Left renal cortex interstitium (tissue), 4 donors: ENCODE measurements around the gene OTOF. TPM values are rescaled to one million over a fixed set of nuclear protein-coding genes. Genes with fewer than 3 reads are reported as not detected.

Source experiments
- DNase-seq, 4 donors: peaks; one replicate each; pipeline ENCODE4 v3.0.0-alpha.2; 2013; ENCODE audit warnings: low read depth in 4 of 4, low spot score in 2 of 4, missing footprints in 1 of 4
- polyA plus RNA-seq, 4 donors: library from polyadenylated mRNA; unstranded; fragments of 120-200 nt; gene quantifications; one replicate each; pipeline ENCODE4 v1.2.1, GENCODE V29; 2013; ENCODE audit not compliant: insufficient read length in 4 of 4

The OTOF gene
- polyA plus RNA-seq, 4 donors: 0.10 to 0.24 (median 0.20) TPM

DNA sequence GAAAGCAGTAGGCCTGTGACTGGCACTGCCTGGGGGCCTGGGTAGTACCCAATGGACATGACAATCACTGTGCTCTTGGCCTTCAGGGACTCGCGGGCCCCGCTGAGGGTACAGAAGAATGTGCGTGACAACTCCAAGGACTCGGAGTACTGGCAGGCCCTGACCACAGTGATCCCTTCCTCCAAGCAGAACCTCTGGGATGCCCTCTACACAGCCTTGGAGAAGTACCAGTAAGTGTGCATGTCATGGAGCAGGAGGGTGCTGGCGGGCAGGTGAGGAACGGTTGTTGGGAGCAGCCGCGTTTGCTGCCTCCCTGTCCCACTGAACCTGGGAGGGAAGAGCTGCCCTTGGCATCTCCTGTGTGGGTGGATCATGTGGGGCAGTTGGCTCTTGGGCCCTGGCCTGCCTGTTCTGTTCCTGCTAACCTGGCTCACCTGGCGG is 23.3 kb downstream of the OTOF start:
- no peak for DNase-seq

DNA sequence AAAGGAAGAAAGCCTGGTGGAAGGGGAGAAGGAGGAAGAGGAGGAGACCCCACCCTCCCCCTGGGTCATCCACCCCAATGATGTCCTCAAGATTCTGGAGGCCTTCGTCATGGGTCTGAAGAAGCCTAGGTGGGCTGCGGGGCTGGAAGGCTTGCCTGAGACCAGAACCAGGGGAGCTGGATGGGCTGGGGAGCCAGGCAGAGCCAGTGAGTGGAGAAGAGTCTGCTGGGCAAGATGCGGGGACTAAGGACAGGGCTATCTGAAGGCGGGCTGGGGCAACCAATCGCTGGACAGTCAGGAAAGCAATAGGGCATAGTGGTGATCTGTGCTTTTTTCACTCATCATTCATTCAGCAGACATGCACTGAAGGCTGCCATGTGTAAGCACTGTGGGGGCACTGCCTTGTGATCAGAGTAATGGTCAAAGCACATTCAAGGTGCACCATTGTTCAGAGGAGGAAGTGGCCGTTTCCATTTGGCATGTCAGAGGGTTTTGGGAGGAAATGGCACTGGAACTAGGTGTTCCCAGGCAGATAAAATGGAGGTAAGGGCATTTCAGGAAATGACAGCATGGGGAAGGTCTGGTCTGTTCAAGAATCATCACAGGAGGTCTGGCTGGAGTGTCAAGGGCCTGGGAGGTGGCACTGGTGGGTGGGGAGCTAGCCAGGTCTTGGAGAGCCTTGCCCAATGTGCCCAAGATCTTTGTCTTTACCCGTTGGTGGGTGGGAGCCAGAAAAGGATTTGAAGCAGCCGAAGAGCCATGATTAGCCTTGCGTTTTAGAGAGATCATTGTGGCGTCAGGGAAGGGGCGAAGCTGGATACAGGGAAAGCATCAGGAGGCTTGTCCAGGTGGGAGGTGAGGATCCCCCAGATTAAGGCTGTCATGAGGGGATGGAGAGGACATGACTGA is 24.2 kb downstream of the OTOF start:
- DNase-seq: no peak

DNA sequence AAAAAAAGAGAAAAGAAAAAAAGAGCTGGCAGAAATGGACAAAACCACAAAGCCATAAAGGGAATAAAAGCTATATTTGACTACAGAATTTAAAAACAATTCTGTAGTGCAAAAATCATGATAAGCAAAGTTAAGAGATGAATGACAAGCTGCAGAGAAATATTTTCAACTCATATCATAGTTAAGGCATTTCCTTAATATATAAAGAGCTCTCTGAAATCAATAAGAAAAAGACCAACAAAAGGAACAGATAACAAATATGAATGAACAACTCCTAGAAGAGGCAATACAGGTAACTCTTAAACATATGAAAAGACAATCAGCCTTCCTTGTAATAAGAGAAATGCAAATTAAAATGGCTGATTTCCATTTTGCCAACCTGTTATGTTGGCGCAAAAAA is 26.2 kb downstream of the OTOF start:
- DNase-seq: no peak

DNA sequence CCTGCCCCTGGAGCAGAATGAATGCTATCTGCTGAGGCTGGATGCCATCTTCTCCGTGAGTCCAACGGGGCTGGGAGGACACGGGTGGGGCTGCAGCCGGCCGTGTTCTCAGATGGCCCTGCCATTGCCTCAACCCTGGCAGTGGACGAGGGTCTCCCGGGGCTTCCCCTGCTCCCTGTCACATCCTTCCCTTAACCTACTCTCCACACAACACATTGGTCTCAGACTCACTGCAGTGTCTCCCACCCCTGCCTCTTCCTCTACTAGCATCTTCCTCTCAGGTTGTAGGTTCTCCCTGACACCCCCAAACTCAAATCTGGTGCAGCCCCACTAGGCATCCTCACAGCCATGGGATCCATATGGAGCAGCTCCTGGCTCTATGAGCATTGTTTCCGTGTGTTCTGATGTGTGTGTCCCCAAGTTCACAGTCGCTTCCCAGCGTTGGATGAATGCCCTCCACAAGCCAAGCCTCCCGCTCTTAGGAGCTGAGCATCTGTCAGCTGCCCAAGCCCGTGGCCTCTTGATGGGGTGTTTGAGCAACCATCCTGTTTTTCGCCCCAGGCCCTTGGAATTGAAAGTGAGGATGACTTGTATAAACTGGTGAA is 27.8 kb downstream of the OTOF start:
- no peak for DNase-seq

DNA sequence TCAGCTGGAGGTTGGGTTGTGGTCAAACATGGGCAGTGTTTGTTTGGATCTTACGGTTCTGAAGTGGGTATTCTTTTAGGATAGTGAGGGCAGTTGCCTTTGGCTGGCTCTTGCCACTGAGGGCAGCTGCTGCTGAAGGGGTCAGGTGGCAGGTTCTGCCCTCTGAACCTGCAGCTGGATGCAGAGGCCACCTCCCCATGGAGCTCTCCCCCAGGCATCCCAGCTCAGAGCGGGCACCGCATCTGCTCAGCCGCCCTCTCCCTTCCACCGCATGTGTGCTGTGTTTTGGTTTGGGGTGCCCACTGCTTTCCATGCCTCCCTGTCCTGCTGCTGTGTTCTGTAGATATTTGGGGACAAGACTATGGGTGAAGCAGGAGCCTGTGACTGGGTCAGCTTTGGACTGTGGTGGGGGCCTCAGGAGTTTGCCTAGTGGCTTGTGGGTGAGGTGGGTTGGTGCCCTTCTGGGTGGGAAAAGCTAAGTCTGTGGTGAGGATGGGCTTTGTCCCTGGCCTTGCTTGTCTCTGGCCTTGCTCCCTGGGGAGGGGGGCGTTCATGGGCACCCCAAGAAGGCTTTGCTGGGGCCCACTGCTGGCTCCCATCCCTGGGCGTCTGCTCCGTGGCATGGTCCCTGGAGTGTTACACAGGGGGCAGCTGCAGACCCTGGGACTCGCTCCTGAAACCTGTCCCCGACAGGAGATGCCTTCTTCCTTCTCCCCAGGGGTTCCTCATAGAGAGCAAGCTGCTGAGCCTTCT is 28.5 kb downstream of the OTOF start:
- no peak for DNase-seq

DNA sequence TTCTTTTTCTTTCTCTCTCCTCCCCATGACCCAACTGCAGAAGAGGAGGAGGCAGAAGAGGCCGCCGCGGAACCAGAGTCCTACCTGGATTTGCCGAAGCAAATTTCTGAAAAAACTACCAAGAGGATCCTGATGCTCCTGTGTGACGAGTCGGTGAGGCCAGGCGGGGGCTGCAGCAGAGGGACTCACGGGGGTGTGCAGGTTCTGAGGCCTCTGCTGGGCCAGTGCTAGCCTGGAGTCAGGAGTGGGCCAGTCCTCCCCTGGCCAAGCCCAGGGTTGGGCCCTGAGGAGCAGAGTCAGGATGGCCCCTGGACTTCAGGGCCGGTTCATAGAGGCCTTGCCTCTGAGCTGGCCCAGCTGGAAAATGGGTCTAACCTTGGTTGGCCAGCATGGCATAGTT is 29.3 kb downstream of the OTOF start:
- no peak for DNase-seq

DNA sequence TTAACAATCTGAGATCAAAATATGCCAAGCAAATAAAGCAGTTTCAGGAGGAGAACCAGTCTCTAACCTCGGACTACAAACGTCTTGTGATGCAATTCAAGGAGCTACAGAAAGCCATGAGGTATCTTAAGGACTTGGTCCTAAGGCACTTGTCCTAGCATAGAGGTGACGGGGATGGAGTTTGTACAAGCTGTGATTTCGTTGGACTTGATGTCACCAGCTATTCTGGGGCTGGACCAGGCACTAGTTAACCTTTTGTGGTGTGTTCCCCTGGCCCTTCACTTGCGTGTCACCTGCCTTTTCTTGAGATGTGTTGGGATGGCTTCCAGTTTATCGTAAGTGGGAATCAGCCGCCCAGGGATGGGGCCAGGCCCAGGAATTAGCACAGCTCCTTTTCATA is 33.7 kb downstream of the OTOF start:
- no peak for DNase-seq

DNA sequence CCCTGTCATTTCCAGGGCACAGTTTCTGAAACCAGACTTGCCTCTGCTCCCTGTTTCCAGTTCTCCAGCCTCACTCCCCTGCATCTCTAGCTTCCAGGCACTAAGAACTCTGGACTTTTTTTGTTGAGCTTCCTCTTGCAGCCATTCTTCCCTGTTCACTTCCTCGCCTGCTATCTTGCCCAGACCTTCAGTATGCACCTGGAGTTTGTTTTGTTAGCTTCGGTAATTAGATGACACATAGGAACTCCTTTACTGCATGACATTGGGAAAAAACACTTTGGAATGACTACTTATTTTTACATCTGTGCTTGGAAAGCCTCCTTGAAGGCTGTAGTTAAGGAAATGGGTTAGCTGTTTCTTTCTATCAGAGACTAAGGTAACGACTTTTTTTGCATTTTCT is 35.2 kb downstream of the OTOF start:
- DNase-seq: no peak

DNA sequence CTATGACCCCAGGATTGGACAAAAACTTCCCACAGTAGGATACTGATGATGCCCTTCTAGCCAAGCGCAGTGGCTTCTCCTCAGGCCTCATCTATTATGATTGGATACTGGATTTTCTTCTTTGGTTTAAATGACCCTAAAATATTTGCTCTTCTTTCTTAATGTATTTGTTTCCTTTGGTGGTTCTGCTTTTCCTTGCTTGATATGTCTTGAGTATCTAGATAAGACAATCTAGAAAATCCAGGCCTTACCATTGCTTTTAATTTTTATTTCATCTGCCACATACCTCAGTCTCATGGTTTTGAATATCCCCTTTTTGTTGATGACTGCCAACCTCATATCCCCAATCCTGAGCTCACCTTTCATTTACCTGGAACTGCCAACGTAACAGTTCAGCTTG is 35.6 kb downstream of the OTOF start:
- no peak for DNase-seq

DNA sequence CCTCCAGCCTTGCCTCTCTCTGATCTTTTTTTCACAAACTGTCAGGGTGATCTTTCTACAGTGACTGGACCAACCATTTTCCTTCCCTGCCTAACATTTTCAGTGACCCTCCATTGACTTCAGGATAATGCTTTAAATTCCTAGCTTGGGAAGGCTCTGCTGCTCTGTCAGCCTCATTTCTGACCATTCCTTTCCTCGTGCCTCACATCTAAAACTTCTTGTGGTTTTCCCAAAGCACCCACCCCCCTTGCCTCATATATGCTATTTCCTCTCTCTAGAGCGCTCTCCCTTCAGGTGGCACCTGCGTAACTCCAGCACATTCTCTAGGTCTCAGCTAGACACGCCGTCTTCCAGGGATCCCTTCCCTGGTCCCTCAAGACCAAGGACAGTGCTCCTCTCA is 39.0 kb downstream of the OTOF start:
- no peak for DNase-seq

DNA sequence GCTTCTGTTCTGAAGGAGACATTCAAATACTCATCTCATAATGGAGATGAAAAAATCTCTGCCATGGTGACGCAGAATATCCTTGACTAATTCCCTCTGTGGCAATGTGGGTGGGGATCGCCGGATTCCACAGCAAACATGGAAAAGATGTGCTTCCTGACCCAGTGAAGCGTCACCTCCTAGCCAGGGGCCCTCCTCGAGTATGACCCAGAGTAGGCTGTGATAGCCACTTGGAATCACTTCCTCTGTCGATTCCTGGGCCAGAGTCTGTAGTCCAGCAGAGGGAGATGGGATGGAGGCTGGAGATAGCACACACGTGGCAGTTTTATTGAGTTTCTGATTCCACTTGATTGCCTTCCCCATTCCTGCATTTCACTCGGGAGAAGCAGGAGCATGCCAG is 39.4 kb downstream of the OTOF start:
- no peak for DNase-seq

DNA sequence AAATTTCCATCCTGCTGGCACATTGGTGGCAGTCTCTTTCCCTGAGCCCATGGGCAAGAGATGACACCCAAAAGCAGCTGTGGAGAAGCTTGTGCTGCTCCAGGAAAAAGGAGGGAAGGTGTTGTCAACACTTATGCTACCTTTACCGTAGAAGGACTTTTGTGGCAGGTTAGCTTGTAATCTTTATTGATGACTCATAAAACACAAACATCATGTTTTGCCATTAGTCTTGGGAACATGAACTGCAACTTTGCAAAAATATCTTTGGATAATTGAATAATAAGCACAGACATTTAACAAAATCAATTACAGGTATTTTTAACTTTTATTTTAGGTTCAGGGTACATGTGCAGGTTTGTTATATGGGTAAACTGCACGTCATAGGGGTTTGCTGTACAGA is 42.8 kb downstream of the OTOF start:
- no peak for DNase-seq

DNA sequence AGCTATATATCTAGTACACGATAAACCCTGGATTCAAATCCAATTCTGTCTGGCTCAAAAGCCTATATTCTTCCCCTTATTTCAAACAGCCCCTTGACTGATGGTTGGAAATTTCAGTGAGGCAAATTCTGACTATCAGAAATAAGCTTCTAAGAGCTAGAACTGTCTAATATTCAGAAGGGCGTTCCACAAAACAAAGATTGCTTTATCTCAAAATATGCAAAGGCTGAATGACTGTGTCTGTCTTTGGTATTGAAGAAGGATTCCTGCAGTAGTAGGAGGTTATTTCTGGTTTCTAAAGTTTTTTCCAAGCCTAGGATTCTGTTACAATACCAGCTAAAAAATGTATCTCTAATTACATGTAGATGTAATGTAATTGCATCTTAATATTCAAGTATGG is 45.1 kb downstream of the OTOF start:
- DNase-seq: no peak

DNA sequence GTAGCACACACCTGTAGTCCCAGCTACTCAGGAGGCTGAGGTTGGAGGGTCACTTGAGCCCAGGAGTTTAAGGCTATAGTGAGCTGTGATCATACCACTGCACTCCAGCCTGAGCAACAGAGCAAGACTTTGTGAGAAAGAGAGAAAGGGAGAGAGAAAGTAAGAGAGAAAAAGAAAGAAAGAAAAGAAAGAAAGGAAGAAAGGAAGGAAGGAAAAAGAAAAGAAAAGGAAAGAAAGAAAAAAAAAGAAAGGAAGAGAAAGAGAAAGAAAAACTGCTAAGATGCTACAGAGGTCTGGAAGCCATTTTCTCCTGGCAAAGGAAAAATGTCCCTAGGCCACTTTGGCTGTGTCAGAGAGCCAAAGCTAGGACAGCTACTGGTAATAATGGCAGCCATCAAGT is 45.6 kb downstream of the OTOF start:
- no peak for DNase-seq

DNA sequence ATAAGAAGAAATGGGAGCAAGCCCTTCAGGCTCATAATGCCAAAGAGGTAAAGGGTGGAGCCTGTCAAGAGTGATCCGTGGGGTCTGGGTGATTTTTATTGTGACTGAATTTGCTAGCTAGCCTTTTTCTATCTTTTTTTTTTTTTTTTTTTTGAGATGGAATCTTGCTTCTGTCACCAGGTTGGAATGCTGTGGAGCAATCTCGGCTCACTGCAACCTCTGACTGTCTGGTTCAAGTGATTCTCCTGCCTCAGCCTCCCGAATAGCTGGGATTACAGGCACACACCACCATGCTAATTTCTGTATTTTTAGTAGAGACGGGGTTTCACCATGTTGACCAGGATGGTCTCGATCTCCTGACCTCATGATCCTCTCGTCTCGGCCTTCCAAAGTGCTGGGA is 47.1 kb downstream of the OTOF start:
- no peak for DNase-seq

DNA sequence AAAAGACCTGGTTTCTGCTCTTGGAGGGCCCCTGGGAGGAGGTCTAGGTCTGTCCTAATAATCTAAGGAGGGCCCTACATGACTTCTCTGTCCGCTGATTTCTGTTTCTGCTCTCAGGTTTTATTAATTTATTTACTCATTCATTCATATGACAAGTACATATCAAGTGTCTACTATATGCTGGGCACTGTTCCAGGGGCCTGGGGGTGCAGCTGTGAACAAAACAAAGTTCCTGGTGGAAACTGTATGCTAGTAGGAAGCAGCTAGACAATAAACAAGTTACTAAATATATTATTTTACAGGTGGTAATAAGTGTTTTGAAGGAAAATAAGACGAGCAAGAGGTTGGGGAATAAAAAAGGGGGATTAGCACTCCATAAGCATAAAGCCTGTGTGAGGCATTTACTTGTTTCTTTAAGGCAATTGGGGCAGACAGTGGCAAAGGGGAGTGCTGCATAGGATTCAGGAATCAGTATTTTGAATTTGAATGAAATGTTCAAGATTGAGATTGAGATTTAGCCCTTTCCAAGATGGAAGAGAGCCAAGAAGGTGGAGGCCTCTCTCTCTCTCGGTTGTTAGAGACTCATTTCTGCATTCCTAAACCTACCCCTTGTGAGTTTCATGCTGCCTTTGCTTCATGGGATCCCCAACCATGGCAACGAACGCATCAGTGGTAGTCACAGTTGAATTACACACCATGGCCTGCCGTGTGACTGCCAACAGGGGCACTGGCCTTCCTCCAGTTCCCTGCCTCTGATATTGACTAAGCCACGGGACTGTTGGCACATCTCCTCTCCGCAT is 47.9 kb downstream of the OTOF start:
- DNase-seq: no peak

DNA sequence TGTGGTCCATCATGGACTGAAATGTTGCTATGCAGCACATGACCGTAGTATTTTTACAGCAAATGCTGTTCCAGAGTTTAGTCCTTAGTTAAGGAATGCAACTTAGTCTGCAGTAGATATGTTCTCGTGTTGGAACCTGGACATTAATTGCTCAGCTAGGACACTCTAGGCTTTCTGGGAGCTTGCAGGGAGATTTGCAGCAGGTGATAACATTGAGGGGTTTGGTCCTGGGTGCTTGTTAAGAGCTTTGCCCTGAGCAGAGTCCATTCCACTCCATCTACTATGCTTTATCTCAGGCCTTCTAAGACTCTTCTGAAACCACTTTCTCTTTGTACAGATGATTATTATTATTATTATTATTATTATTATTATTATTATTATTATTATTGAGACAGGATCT is 49.1 kb downstream of the OTOF start:
- DNase-seq: no peak

DNA sequence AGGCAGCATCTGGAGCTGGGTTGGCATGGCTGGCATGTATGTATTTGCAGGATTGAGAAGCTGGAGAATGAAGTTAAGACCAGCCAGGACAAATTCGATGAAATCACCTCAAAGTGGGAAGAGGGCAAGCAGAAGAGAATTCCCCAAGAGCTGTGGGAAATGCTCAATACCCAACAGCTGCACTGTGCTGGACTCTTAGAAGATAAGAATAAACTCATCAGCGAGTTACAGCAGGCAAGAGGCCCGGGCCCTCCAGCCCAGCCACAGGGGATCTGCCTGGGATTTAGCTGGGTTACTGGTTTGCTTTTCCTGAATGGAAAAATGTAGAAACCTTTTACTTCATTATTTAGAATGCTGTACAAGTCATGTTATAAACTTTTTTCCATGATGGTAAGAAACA is 53.7 kb downstream of the OTOF start:
- DNase-seq: no peak

DNA sequence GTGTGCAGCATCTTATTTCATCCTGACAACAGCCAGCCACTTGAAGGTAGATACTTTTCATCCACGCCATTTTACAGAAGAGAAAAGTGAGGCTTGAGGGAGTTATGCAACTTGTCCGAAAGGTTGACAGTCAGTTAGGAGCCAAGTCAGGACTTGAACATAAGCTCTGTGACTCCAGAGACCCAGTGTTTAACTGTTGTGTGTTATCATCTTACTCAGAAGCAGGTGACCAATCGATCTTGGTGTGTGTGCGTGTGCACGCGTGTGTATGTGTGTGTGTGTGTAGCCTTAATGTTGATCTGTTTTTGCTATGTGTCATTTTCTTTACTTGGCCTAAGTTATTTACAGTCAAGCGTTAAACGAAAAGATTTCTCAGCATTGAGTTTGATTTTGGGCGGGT is 54.2 kb downstream of the OTOF start:
- DNase-seq: no peak

DNA sequence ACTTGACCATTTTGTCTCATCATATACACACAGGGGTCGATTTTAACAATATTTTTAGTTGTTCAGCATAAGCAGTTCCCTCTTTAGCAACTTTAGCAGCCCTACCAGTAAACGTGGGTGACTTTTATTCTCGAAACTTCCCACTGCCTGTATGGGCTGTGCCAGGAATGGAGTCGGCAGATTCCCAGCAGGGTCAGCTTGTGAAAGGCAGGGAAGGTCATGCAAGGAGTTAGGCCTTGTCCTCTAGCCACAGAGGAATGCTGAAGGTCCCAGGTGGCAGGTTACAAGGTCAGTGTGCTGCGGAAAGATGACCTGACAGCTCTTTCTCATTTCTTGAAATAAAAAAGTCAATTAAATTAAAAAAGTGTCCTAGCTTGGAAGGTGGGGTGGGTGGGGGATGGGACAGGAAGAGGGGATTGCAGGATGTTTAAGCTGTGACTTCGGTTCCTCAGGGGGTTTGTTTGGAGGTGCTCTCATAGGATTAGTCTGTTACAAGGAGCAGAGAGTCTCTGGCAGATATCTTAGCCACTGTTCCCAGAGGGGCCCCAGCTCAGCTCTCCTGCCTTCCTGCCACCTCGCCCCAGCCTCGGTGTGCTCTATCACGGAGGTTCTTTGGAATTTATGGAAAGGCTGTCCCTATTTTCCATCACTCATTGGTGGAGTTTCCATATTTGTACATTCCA is 54.8 kb downstream of the OTOF start:
- no peak for DNase-seq
